GM08714 (cell line): ENCODE measurements around the gene PACS2.

ENCODE experiments used
- H3K4me3 ChIP-seq: fragments of 200-500 bp; sonication (Bioruptor generic); 2 replicates; pipeline ENCODE4 v1.5.1; 2014; ENCODE audit warnings: mild to moderate bottlenecking, low read length, inconsistent platforms
- ZNF274 ChIP-seq: IDR thresholded peaks from 2 replicates; pipeline ENCODE4 v1.6.1; 2012; ENCODE audit warnings: mild to moderate bottlenecking, low read depth, low read length

The PACS2 gene

DNA sequence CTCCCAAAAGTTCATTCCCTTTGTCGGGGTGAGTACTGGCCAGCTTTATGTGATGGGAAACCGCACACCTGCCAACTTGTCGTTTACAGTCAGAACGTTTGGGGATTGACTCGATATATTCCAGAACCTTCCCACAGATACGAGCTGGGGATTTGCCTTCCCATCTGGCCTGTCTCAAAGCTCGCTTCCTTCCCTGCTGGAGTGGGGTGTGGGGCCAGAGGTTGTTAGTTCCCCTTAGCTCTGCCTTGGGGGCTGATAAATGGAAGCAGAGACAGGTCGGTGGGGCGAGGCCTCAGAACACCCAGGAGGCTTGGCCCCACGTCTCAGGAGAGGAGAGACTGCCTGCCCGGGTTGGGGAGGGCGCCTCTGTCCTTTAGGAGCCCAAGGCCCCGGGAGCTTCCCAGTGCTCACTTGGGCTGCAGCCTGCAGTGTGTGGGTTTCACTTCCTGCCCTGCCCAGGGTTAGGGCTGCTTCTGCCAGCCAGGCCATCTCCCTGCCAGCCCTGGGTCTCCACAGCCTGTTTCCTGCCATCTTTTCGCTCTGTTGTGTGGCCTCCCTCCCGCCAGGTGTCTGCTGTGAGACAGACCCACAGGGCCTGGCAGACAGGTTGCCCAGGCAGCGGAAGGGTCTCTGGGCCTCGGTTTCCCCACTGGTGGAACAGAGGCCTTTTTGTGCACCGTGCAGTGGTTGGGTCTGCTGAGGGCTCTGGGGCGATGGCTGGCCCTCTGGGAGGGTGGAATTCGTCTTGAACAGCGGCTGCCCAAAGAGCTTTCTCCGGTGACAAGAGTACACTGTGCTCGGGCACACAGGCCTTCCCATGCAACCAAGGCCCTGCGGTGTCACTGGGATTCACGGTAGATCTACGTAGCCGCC is 75.7 kb downstream of the PACS2 start:
- no peak overlapping the region for H3K4me3 ChIP-seq
- no peak for TF ChIP-seq ZNF274

GRCh38 chr14:105390849-105391500 is 76.4 kb downstream of the PACS2 start:
- no peak for TF ChIP-seq ZNF274
- no peak overlapping the region for H3K4me3 ChIP-seq

DNA sequence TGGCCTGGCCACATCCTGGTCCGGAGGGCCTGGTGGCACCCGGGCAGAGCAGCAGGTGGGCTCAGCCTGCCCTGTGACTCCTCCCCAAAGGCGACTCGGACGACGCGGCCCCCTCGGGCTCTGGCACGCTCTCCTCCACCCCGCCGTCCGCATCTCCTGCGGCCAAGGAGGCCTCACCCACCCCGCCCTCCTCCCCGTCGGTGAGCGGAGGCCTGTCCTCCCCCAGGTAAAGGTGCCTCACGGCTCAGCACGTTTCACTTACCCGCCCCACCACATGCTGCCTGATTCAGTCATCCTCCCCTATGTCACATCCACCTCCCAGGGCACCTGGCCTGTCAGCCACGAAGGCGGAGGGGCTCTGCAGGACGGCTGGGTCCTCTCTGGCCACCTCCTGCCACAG is 77.0 kb downstream of the PACS2 start:
- no peak overlapping the region for H3K4me3 ChIP-seq
- TF ChIP-seq ZNF274: no peak

- TF ChIP-seq ZNF274: no peak
- H3K4me3 ChIP-seq: no peak overlapping the region
These were observed 77.9 kb downstream of the PACS2 start for GRCh38 chr14:105392131-105393090.

DNA sequence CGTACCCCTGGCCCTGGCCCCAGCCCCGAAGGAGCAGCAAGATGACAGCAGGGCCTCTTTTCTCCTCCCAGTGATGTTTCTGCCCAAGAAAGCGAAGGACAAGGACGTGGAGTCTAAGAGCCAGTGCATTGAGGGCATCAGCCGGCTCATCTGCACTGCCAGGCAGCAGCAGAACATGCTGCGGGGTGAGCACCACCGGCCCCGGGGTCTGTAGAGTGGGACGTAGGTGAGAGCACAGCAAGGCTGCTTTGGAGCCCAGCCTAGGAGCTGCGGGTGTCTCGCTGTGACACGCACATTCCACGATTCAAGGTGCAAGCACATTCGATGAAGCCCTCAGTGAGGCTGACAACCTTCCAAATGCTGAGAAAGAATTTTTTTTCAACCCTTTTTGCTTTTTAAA is 78.6 kb downstream of the PACS2 start:
- no peak for TF ChIP-seq ZNF274
- H3K4me3 ChIP-seq: no peak overlapping the region

DNA sequence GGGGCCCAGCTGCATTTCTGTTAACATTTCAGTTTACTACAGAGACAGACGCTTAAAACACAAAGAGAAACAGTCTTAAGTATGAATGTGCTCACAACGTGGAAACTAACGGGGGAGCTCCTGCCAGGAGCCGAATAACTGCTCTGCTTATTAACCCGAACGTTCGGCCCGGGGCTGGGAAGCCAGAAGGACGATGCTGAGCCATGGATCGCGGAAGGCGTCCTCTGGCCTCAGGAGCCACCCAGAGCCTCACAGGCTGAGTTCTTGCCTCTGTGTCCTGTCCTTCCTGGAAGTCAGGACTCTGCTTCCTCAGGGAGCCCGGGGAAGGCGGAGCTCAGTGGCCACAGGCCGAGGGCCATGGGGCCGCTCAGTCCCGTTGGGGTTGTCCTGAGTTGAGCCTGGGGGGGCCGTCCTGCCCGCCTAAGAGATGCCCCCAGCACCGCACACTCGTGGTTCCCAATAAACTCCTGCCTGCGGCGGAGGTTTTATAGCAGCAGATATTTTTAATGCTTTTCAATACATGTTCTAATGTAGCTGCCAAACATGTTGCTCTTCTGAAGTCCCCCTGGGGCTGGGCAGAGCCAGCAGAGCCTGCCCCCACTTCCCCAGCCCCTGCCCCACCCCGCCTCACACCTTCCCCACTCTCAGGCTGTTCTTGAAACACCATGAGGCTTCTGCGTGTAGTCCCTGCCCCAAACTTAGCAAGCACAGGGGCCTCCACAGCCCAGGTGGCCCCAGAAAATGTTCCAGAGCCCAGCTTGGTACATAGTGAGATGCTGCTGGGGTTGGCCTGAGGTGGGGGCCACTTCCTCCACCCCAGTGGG is 80.4 kb downstream of the PACS2 start:
- H3K4me3 ChIP-seq: no peak overlapping the region
- TF ChIP-seq ZNF274: no peak

- no peak overlapping the region for H3K4me3 ChIP-seq
- TF ChIP-seq ZNF274: no peak
These were observed 80.9 kb downstream of the PACS2 start for GRCh38 chr14:105395538-105395854.

- H3K4me3 ChIP-seq: no peak overlapping the region; the same call in 1 of the 2 replicates
These were observed 82.9 kb downstream of the PACS2 start for GRCh38 chr14:105397350-105397931.

GRCh38 chr14:105398044-105398725 is 83.6 kb downstream of the PACS2 start, which contains the start of gene TEX22:
Gene TEX22, plus strand, starts transcription at chr14:105398538. Its CDS starts 803 bp downstream, at chr14:105399341.
- TF ChIP-seq ZNF274: no peak
- H3K4me3 ChIP-seq: peak within 1 kb of the TSS; percentile 96

More at GRCh38 chr14:105397350-105397931, 82.9 kb downstream of the PACS2 start:
- TF ChIP-seq ZNF274: no peak

DNA sequence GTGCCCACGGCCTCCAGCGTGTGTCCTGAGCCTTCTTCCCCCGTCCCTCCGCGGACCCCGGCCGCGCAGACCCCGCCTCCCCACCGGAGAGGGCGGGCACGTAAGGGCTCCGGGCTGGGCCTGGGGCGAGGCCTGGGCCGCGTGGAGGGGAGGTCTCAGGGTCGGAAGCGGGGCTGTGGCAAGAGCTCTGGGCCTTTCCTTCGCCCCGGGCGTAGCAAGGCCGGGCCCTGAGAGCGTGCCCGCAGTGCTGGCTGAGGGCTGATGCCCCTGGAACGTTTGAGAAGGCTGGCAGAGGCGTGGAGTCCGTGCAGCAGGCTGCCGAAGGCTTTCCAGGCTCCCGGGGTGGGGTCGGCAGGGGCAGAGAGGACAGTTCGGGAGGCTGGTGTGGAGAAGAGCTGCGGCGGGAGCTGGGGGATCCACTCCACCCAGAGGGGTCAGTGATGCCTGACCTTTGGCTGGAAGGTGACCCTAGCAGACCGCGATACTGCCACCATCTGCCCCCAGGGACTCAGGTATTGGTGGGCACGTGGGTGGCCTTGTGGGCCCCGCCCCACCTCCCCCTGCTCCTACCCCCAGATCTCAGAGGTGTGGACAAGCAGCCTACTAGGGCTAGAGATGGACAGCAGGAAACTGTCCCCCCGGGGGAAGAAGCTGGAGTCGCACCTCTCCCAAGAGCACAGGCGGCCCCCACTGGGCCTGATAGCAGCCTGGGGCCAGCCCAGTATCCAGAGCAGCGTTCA is 84.3 kb downstream of the PACS2 start:
- peak overlapping the region; percentile 96 for H3K4me3 ChIP-seq
- no peak for TF ChIP-seq ZNF274

GRCh38 chr14:105399466-105399775 is 84.9 kb downstream of the PACS2 start:
- TF ChIP-seq ZNF274: no peak
- H3K4me3 ChIP-seq: peak overlapping the region; percentile 96; the same call in 1 of the 2 replicates

GRCh38 chr14:105400016-105400415 is 85.5 kb downstream of the PACS2 start:
- TF ChIP-seq ZNF274: no peak
- H3K4me3 ChIP-seq: no peak overlapping the region; the same call in 1 of the 2 replicates
